ENCODE measurements around the gene PHLDB2. TPM values are rescaled to one million over a fixed set of nuclear protein-coding genes. Genes with fewer than 3 reads are reported as not detected.

The PHLDB2 gene
- total RNA-seq, 1 donor from 2014 or later = 2.5 TPM

- no peak for ATAC-seq (ENCODE audit: low read depth)
- peaks cover 8% of the 10 kb centered on the region for H3K27me3 Mint-ChIP-seq
- no peaks in the 10 kb centered on the region for H3K9me3 Mint-ChIP-seq
- DNase-seq = no peak
- POLR2A ChIA-PET = no interaction called here
- H3K4me1 Mint-ChIP-seq = peaks cover 15% of the 10 kb centered on the region
- intact Hi-C loops (cut with micrococcal nuclease) = no loop called here
- TF ChIP-seq, protein P1, sequence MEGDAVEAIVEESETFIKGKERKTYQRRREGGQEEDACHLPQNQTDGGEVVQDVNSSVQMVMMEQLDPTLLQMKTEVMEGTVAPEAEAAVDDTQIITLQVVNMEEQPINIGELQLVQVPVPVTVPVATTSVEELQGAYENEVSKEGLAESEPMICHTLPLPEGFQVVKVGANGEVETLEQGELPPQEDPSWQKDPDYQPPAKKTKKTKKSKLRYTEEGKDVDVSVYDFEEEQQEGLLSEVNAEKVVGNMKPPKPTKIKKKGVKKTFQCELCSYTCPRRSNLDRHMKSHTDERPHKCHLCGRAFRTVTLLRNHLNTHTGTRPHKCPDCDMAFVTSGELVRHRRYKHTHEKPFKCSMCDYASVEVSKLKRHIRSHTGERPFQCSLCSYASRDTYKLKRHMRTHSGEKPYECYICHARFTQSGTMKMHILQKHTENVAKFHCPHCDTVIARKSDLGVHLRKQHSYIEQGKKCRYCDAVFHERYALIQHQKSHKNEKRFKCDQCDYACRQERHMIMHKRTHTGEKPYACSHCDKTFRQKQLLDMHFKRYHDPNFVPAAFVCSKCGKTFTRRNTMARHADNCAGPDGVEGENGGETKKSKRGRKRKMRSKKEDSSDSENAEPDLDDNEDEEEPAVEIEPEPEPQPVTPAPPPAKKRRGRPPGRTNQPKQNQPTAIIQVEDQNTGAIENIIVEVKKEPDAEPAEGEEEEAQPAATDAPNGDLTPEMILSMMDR (IDR thresholded peaks at IDR 0.05) = no peak
- no peaks in the 10 kb centered on the region for H3K36me3 Mint-ChIP-seq (ENCODE audit: low read depth)
- H3K27ac Mint-ChIP-seq = no peak overlapping the region
- CTCF ChIA-PET = interaction anchor here (1.4 to 4.0 kb wide), 3 partner anchors 11 to 34 kb away, joined by 4 to 21 read pairs (median 6); no protein-coding TSS in a partner anchor
- H3K4me3 Mint-ChIP-seq = no peak overlapping the region
These were observed 142.5 kb downstream of the PHLDB2 start for GRCh38 chr3:112001526-112001925.

DNA sequence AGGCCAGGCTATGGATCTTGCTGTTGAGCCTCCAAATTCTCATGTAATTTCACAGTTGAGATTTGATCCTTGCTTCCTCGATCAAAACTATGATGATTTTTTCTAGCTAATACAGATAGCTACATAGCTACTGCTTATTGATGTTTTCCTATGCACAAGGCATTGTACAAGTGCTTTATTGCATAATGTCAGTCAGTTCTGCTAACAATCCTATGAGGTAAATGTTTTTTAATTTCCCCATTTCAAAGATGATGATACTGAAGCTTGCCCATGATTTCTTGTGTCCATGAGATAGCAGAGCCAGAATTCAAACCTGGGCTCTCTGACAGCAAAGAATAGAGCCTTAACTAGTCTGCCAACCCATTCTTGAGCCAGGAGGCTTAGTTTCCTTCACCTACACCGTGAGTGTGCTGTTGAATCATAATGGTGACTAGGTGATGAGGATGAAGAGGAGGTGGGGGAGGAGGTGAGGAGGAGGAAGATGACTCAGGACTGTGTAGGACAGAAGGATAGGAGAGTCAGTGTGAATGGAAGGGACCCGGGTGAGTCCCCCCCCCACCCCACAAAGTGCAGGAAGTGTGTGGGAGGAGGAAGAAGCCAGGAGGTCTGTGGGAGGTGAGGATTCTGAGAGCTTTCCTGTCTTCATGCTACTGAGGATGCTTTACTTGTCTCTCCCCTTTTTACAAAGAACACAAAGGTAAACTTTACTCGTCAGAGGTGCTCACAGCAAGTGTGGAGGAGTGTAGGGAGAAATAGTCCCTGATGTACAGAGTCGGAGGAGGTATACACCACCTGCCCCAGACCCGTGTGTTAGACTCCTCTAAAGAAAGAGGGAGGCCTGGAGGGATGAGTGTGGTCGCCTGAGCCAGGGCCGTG lies 143.3 kb downstream of the PHLDB2 start:
- CTCF ChIA-PET = interaction anchor here (4.0 kb wide), 1 partner anchor 12 kb away, joined by 21 read pairs; no protein-coding TSS in a partner anchor
- DNase-seq (no peak), ATAC-seq (ENCODE audit: low read depth) (no peak)
- Mint-ChIP-seq H3K36me3 (ENCODE audit: low read depth) (no peaks in the 10 kb centered on the region), H3K27me3 (peaks cover 7% of the 10 kb centered on the region), H3K4me3 (no peak overlapping the region), H3K4me1 (peaks cover 15% of the 10 kb centered on the region), H3K9me3 (no peaks in the 10 kb centered on the region), H3K27ac (no peak overlapping the region)
- intact Hi-C loops (cut with micrococcal nuclease) = no loop called here
- TF ChIP-seq, protein P1 (IDR thresholded peaks at IDR 0.05) = no peak
- POLR2A ChIA-PET = no interaction called here

- TF ChIP-seq, protein P1 (IDR thresholded peaks at IDR 0.05) = no peak
- ChIA-PET CTCF (interaction anchor here (0.6 to 4.0 kb wide), 2 partner anchors 9 to 13 kb away, joined by 3 to 21 read pairs; no protein-coding TSS in a partner anchor), POLR2A (no interaction called here)
- H3K4me3 Mint-ChIP-seq = no peak overlapping the region
- no peaks in the 10 kb centered on the region for H3K36me3 Mint-ChIP-seq (ENCODE audit: low read depth)
- peaks cover 1% of the 10 kb centered on the region for H3K27me3 Mint-ChIP-seq
- ATAC-seq (ENCODE audit: low read depth) (no peak), DNase-seq (no peak)
- intact Hi-C loops (cut with micrococcal nuclease) = no loop called here
- peaks cover 14% of the 10 kb centered on the region for H3K4me1 Mint-ChIP-seq
- H3K27ac Mint-ChIP-seq = no peak overlapping the region
- no peaks in the 10 kb centered on the region for H3K9me3 Mint-ChIP-seq
These were observed 144.4 kb downstream of the PHLDB2 start for GRCh38 chr3:112003321-112004080.

DNA sequence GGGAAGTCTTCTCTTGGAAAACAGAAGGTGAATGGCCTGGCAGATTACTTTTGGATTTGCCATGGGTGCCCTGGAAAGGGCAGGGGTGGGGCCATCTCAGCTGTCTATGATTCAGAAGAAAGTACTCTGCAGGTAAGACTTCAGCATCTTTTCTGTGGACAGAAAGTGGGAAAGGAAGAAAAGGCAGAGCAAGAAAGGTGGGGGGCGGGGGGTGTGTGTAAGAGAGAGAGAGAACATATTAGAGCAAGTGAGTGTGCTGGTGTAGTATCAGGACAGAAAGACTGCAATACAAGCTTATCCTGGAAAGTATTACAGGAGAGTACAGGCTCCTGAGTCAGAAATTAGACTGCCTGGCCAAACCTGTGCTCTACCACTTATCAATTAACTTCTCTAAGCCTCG lies 145.1 kb downstream of the PHLDB2 start:
- Mint-ChIP-seq H3K36me3 (ENCODE audit: low read depth) (no peaks in the 10 kb centered on the region), H3K9me3 (no peaks in the 10 kb centered on the region), H3K27me3 (no peaks in the 10 kb centered on the region), H3K27ac (no peak overlapping the region), H3K4me3 (no peak overlapping the region), H3K4me1 (peaks cover 8% of the 10 kb centered on the region)
- ChIA-PET POLR2A (interaction anchor here (0.5 kb wide), 1 partner anchor 29 kb away, joined by 6 read pairs; no protein-coding TSS in a partner anchor), CTCF (interaction anchor here (0.6 to 4.0 kb wide), 2 partner anchors 8 to 14 kb away, joined by 3 to 21 read pairs; no protein-coding TSS in a partner anchor)
- no peak for ATAC-seq (ENCODE audit: low read depth)
- intact Hi-C loops (cut with micrococcal nuclease) = no loop called here
- DNase-seq = no peak
- TF ChIP-seq, protein P1 (IDR thresholded peaks at IDR 0.05) = no peak
